A673 (cell line): Measurements from ENCODE around the gene ALDH7A1. TPM values are rescaled to one million over a fixed set of nuclear protein-coding genes. Genes with fewer than 3 reads are reported as not detected.

ENCODE experiments used
- BruUV-seq: library from RNA; stranded (reverse); fragments of 400-500 nt; replicated peaks from 2 replicates; lab custom pipeline; 2021; lab: Mats Ljungman, UMichigan
- CTCF ChIA-PET: fragments of 300-600 bp; sonication (Branson Sonifier 250); formaldehyde crosslinking; loops from one replicate; lab custom pipeline; 2022; ENCODE audit warnings: antibody characterized with exemption; lab: Charles Lee
- POLR2A ChIA-PET: fragments of 300-600 bp; sonication (Branson Sonifier 250); formaldehyde crosslinking; loops from one replicate; lab custom pipeline; 2022; ENCODE audit warnings: antibody characterized with exemption; ENCODE audit not compliant: low non-redundant PET; lab: Charles Lee
- DNase-seq: peaks from one replicate; pipeline ENCODE4 v3.0.0-alpha.2; 2015; ENCODE audit warnings: low spot score
- H3K27ac ChIP-seq: fragments of 200-600 bp; sonication (generic); 2 replicates; pipeline ENCODE4 v1.5.1; 2016; ENCODE audit warnings: mixed run types, low read depth, mild to moderate bottlenecking, mixed read lengths, antibody characterized with exemption, low read length; ENCODE audit not compliant: poor library complexity, severe bottlenecking
- H3K27me3 ChIP-seq: fragments of 200-600 bp; sonication (generic); replicated peaks from 2 replicates; pipeline ENCODE4 v1.6.1; 2017; ENCODE audit warnings: mixed run types, low read depth, mild to moderate bottlenecking, mixed read lengths, antibody characterized with exemption, low read length; ENCODE audit not compliant: insufficient read depth, poor library complexity
- H3K36me3 ChIP-seq: fragments of 200-600 bp; sonication (generic); 2 replicates; pipeline ENCODE4 v1.6.1; 2016; ENCODE audit warnings: mixed run types, mild to moderate bottlenecking, mixed read lengths, antibody characterized with exemption, low read length; ENCODE audit not compliant: insufficient read depth, poor library complexity, severe bottlenecking
- H3K4me1 ChIP-seq: fragments of 200-600 bp; sonication (generic); 2 replicates; pipeline ENCODE4 v1.6.1; 2017; ENCODE audit warnings: mixed run types, mild to moderate bottlenecking, mixed read lengths, antibody characterized with exemption, low read length; ENCODE audit not compliant: insufficient read depth, poor library complexity, severe bottlenecking
- H3K4me3 ChIP-seq: fragments of 200-600 bp; sonication (generic); 2 replicates; pipeline ENCODE4 v1.5.1; 2016; ENCODE audit warnings: low read depth, mixed run types, mild to moderate bottlenecking, mixed read lengths, low read length; ENCODE audit not compliant: poor library complexity, severe bottlenecking
- H3K9me3 ChIP-seq: fragments of 200-600 bp; sonication (generic); 2 replicates; pipeline ENCODE4 v1.6.1; 2016; ENCODE audit warnings: mixed run types, low read depth, mild to moderate bottlenecking, mixed read lengths, antibody characterized with exemption, low read length; ENCODE audit not compliant: poor library complexity, severe bottlenecking
- CTCF ChIP-seq: fragments of 300-800, 200-600 bp; sonication (generic); conservative IDR thresholded peaks from 2 replicates; pipeline ENCODE4 v1.5.1; 2017; ENCODE audit warnings: low read depth, mild to moderate bottlenecking, antibody characterized with exemption, low read length, moderate library complexity, mixed read lengths
- EZH2 ChIP-seq: fragments of 200-600 bp; sonication (generic); IDR thresholded peaks from 2 replicates; pipeline ENCODE4 v1.6.1; 2017; ENCODE audit warnings: borderline replicate concordance, low read depth, mild to moderate bottlenecking, mixed read lengths, antibody characterized with exemption, low read length; ENCODE audit not compliant: poor library complexity, severe bottlenecking
- intact Hi-C: fragments of 100-400 bp; cut with micrococcal nuclease; formaldehyde crosslinking; loops from one replicate; pipeline ENCODE4 v1.10.0; 2022; ENCODE audit not compliant: unreplicated experiment
- total RNA-seq: library from RNA; stranded (reverse); gene quantifications from 2 replicates; pipeline ENCODE4 v1.2.3, GENCODE V29; 2021

ALDH7A1 gene
- total RNA-seq, 1 experiment from 2014 or later: 95.2 TPM

GRCh38 chr5:126591549-126591948 lies 3.5 kb downstream of the ALDH7A1 start:
- TF ChIP-seq CTCF (no peak), EZH2 (no peak)
- Histone ChIP-seq H3K36me3 (peaks cover 5% of the 10 kb centered on the region), H3K27me3 (no peaks in the 10 kb centered on the region), H3K9me3 (no peaks in the 10 kb centered on the region), H3K4me1 (peaks cover 2% of the 10 kb centered on the region), H3K4me3 (no peak overlapping the region), H3K27ac (no peak overlapping the region)
- intact Hi-C loops: no loop called here
- ChIA-PET POLR2A (no interaction called here), CTCF (no interaction called here)
- no peak for DNase-seq
- no TSS peak for BruUV-seq

- no peak for DNase-seq
- no peak overlapping the region for H3K4me3 ChIP-seq
- intact Hi-C loops: no loop called here
- no peaks in the 10 kb centered on the region for H3K9me3 ChIP-seq
- no TSS peak for BruUV-seq
- H3K36me3 ChIP-seq: peaks cover 12% of the 10 kb centered on the region
- H3K27me3 ChIP-seq: no peaks in the 10 kb centered on the region
- ChIA-PET CTCF (interaction anchor here (0.6 kb wide), 1 partner anchor 219 kb away, joined by 3 read pairs; no protein-coding TSS in a partner anchor), POLR2A (no interaction called here)
- H3K4me1 ChIP-seq: peaks cover 2% of the 10 kb centered on the region
- TF ChIP-seq EZH2 (no peak), CTCF (no peak)
- H3K27ac ChIP-seq: no peak overlapping the region
Measured at GRCh38 chr5:126589536-126590297, 5.3 kb downstream of the ALDH7A1 start.

GRCh38 chr5:126587551-126588390 lies 7.2 kb downstream of the ALDH7A1 start:
- peaks cover 2% of the 10 kb centered on the region for H3K4me1 ChIP-seq
- H3K27me3 ChIP-seq: no peaks in the 10 kb centered on the region
- no peaks in the 10 kb centered on the region for H3K9me3 ChIP-seq
- BruUV-seq: no TSS peak
- TF ChIP-seq CTCF (no peak), EZH2 (no peak)
- CTCF ChIA-PET: no interaction called here
- peaks cover 13% of the 10 kb centered on the region for H3K36me3 ChIP-seq
- DNase-seq: no peak
- POLR2A ChIA-PET: no interaction called here
- intact Hi-C loops: no loop called here
- H3K4me3 ChIP-seq: no peak overlapping the region
- H3K27ac ChIP-seq: no peak overlapping the region
